ENCODE results near the gene YPEL1. TPM values are rescaled to one million over a fixed set of nuclear protein-coding genes. Genes with fewer than 3 reads are reported as not detected.

Gene YPEL1
- total and polyA plus RNA-seq, 2 of the 8 experiments (the other 6 are each of a cell fraction or from before 2014, with no cell fraction given) = 6.0 to 6.7 TPM

- Histone ChIP-seq H3K4me1 (replicated peaks in 1 of 4; ENCODE audit: control insufficient read depth in 3 of 4, insufficient read depth in 4 of 4, low read length in 3 of 4) (no peaks in the 10 kb centered on the region), H3K79me1 (ENCODE audit: low read depth, low read length) (no peaks in the 10 kb centered on the region), H4K8ac (ENCODE audit: extremely low read depth, insufficient read depth, low read length) (no peak overlapping the region), H2AK5ac (ENCODE audit: low read depth, low read length) (no peak overlapping the region), H2BK120ac (replicated peaks; ENCODE audit: low read depth, low read length) (no peak overlapping the region), H3K27me3 (replicated peaks in 1 of 4; ENCODE audit: control insufficient read depth in 3 of 4, extremely low read depth in 1 of 4, insufficient read depth in 3 of 4, low read length in 3 of 4) (no peaks in the 10 kb centered on the region), H2BK12ac (ENCODE audit: low read depth, low read length) (no peak overlapping the region), H3K14ac (ENCODE audit: insufficient read length) (no peak overlapping the region), H2BK5ac (ENCODE audit: low read depth, low read length) (no peak overlapping the region), H4K20me1 (replicated peaks in 1 of 2; ENCODE audit: control insufficient read depth in 1 of 2, insufficient read depth in 2 of 2, low read length in 2 of 2) (peaks cover 0 to 8% of the 10 kb centered on the region in 2 experiments), H3K23ac (ENCODE audit: insufficient read length) (no peak overlapping the region), H3K56ac (replicated peaks; ENCODE audit: insufficient read length, low read depth, low read length) (no peak overlapping the region), H3K27ac (ENCODE audit: low read depth, low read length) (no peak overlapping the region), H3K4me2 (ENCODE audit: insufficient read depth in 1 of 2, low read depth in 2 of 2, low read length in 2 of 2) (no peak overlapping the region), H2BK20ac (ENCODE audit: low read length) (no peak overlapping the region), H3K36me3 (ENCODE audit: control insufficient read depth in 2 of 4, insufficient read depth in 4 of 4, low read length in 3 of 4) (peaks cover 0 to 5% (median 3%) of the 10 kb centered on the region in 4 experiments; a peak in 2 of 8 replicates), H3K79me2 (ENCODE audit: control insufficient read depth in 1 of 2, insufficient read depth in 2 of 2, low read length in 2 of 2) (no peaks in the 10 kb centered on the region), H4K5ac (ENCODE audit: insufficient read length, low read depth, low read length) (no peak overlapping the region), H3K9ac (replicated peaks in 1 of 4; ENCODE audit: extremely low read depth in 1 of 4, low read depth in 3 of 4, low read length in 3 of 4) (peak overlapping the region in 1 of 4 experiments; percentile 14; a peak in 1 of 7 replicates), H2BK15ac (ENCODE audit: low read length) (no peak overlapping the region), H3K4me3 (ENCODE audit: extremely low read depth in 1 of 4, insufficient read depth in 2 of 4, low read depth in 3 of 4, low read length in 4 of 4) (no peak overlapping the region), H4K91ac (replicated peaks; ENCODE audit: insufficient read length, low read length) (no peak overlapping the region), H3K18ac (ENCODE audit: extremely low read depth, low read length) (no peak overlapping the region), H2AFZ (ENCODE audit: low read length) (no peak overlapping the region), H3K9me3 (ENCODE audit: insufficient read depth in 2 of 2, low read depth in 1 of 2, low read length in 1 of 2) (no peaks in the 10 kb centered on the region), H3K23me2 (ENCODE audit: low read depth, low read length) (no peaks in the 10 kb centered on the region), H3K4ac (replicated peaks; ENCODE audit: insufficient read length, low read depth, low read length) (no peak overlapping the region)
- TF ChIP-seq SUZ12 (IDR thresholded peaks at IDR 0.05; ENCODE audit: low read length) (no peak), CBX5 (IDR thresholded peaks at IDR 0.05; ENCODE audit: low read depth, low read length) (no peak), TAF7 (optimal IDR thresholded peaks at IDR 0.05; ENCODE audit: borderline replicate concordance, low read depth, low read length) (no peak), GTF2F1 (IDR thresholded peaks at IDR 0.05; ENCODE audit: borderline replicate concordance, low read depth, low read length) (no peak), POU5F1 (IDR thresholded peaks at IDR 0.05; ENCODE audit: low read depth, low read length) (no peak), ATF3 (IDR thresholded peaks at IDR 0.05; ENCODE audit: insufficient read depth, low read depth, low read length) (no peak), BRCA1 (IDR thresholded peaks at IDR 0.05; ENCODE audit: low read depth, low read length) (no peak), SRF (IDR thresholded peaks at IDR 0.05; ENCODE audit: low read depth, low read length) (no peak), RNF2 (IDR thresholded peaks at IDR 0.05; ENCODE audit: borderline replicate concordance, low read depth, low read length, missing control alignments, poor library complexity, severe bottlenecking) (no peak), E2F6 (IDR thresholded peaks at IDR 0.05) (no peak), SP2 (IDR thresholded peaks at IDR 0.05; ENCODE audit: low read length) (no peak), SP1 (IDR thresholded peaks at IDR 0.05; ENCODE audit: low read depth, low read length) (no peak), RXRA (IDR thresholded peaks at IDR 0.05; ENCODE audit: insufficient read depth, low read depth, low read length) (no peak)
- ChIA-PET CTCF (ENCODE audit: partially characterized antibody) (interaction anchor here (1.1 to 2.7 kb wide), 4 partner anchors 9 to 245 kb away, joined by 3 to 13 read pairs (median 4); no protein-coding TSS in a partner anchor), POLR2A (ENCODE audit: partially characterized antibody) (interaction anchor here (1.2 to 1.4 kb wide), 2 partner anchors 9 to 27 kb away, joined by 3 to 6 read pairs; no protein-coding TSS in a partner anchor)
- DNase-seq (ENCODE audit: low read depth in 1 of 2, low spot score in 2 of 2) (no peak), FAIRE-seq (no peak)
- WGBS, 2 experiments (ENCODE audit: extremely low coverage in 1 of 2, insufficient coverage in 1 of 2, insufficient read length in 1 of 2, insufficient replicate concordance in 2 of 2, low coverage in 1 of 2, low lambda C conversion rate in 2 of 2, missing lambda C conversion rate in 1 of 2) = 93% methylated on average over 3 of the region's 3 CpGs; no CpG with 5 or more reads in 1 of the 2 experiments
Observed at GRCh38 chr22:21707677-21708076, 27.9 kb downstream of the YPEL1 start.

Data from H1 (cell line).